Measurements from ENCODE around the gene OR5L2. TPM values are rescaled to one million over a fixed set of nuclear protein-coding genes. Genes with fewer than 3 reads are reported as not detected.

Gene OR5L2
- polyA plus RNA-seq (2011; rRNA removed) = not detected in 2 replicates
- polyA minus RNA-seq (2011; rRNA and poly(A)+ RNA removed) = not detected in 2 replicates

- ChIA-PET POLR2A (no interaction called here), CTCF (no interaction called here)
- no peak for TF ChIP-seq CTCF (IDR thresholded peaks at IDR 0.05; ENCODE audit: insufficient read depth, low read depth, low read length)
- DNase-seq (ENCODE audit: low read depth) = no peak
- Histone ChIP-seq H3K27me3 (ENCODE audit: control insufficient read depth, insufficient read depth, low read length) (no peaks in the 10 kb centered on the region), H3K4me3 (ENCODE audit: low read depth, low read length) (no peak within 1 kb of the TSS), H3K36me3 (ENCODE audit: control insufficient read depth, insufficient read depth, low read length) (no peaks in the 10 kb centered on the region)
These were observed at the start of gene OR5L2 for GRCh38 chr11:55826919-55827318. Gene OR5L2 (plus strand): TSS chr11:55827219. CDS start chr11:55827219, 0 bp downstream.

GRCh38 chr11:55791606-55792005, 35.4 kb upstream of the OR5L2 start:
- no peak for DNase-seq (ENCODE audit: low read depth)

GRCh38 chr11:55793321-55793720, 33.7 kb upstream of the OR5L2 start:
- CTCF ChIA-PET = no interaction called here
- POLR2A ChIA-PET = no interaction called here

More at GRCh38 chr11:55791606-55792005, 35.4 kb upstream of the OR5L2 start:
- no peaks in the 10 kb centered on the region for H3K27me3 ChIP-seq (ENCODE audit: control insufficient read depth, insufficient read depth, low read length)
- H3K4me3 ChIP-seq (ENCODE audit: low read depth, low read length) = no peak overlapping the region
- TF ChIP-seq CTCF (IDR thresholded peaks at IDR 0.05; ENCODE audit: insufficient read depth, low read depth, low read length) = no peak
- CTCF ChIA-PET = no interaction called here
- POLR2A ChIA-PET = no interaction called here
- H3K36me3 ChIP-seq (ENCODE audit: control insufficient read depth, insufficient read depth, low read length) = no peaks in the 10 kb centered on the region

DNA sequence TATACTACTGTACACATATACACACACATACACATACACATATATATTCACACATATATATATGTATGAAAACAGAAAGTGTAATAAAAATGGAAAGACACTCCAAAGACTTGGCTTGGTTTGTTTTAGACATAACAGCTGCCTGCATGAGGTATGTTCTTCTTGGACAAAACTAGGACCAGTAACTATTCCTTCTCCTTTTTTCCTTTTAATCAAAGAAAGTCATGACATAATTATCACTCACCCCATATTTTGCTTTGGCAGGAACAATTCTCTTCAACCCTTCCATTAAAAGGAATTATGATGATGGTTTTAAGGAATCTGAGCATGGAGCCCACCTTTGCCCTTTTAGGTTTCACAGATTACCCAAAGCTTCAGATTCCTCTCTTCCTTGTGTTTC, 31.8 kb upstream of the OR5L2 start, which contains the start of gene OR5D14:
Gene OR5D14 (plus strand): TSS at position 301 of the 400 bp plus-strand sequence. CDS start 0 bp downstream, at position 301.
- Histone ChIP-seq H3K4me3 (ENCODE audit: low read depth, low read length) (no peak within 1 kb of the TSS), H3K36me3 (ENCODE audit: control insufficient read depth, insufficient read depth, low read length) (no peaks in the 10 kb centered on the region), H3K27me3 (ENCODE audit: control insufficient read depth, insufficient read depth, low read length) (no peaks in the 10 kb centered on the region)
- POLR2A ChIA-PET = no interaction called here
- no peak for DNase-seq (ENCODE audit: low read depth)
- CTCF ChIA-PET = no interaction called here
- TF ChIP-seq CTCF (IDR thresholded peaks at IDR 0.05; ENCODE audit: insufficient read depth, low read depth, low read length) = no peak

More at GRCh38 chr11:55793321-55793720, 33.7 kb upstream of the OR5L2 start:
- no peak for TF ChIP-seq CTCF (IDR thresholded peaks at IDR 0.05; ENCODE audit: insufficient read depth, low read depth, low read length)
- Histone ChIP-seq H3K36me3 (ENCODE audit: control insufficient read depth, insufficient read depth, low read length) (no peaks in the 10 kb centered on the region), H3K27me3 (ENCODE audit: control insufficient read depth, insufficient read depth, low read length) (no peaks in the 10 kb centered on the region), H3K4me3 (ENCODE audit: low read depth, low read length) (no peak overlapping the region)
- DNase-seq (ENCODE audit: low read depth) = no peak

- POLR2A ChIA-PET = no interaction called here
- TF ChIP-seq CTCF (IDR thresholded peaks at IDR 0.05; ENCODE audit: insufficient read depth, low read depth, low read length) = no peak
- Histone ChIP-seq H3K27me3 (ENCODE audit: control insufficient read depth, insufficient read depth, low read length) (no peaks in the 10 kb centered on the region), H3K4me3 (ENCODE audit: low read depth, low read length) (no peak overlapping the region), H3K36me3 (ENCODE audit: control insufficient read depth, insufficient read depth, low read length) (no peaks in the 10 kb centered on the region)
- DNase-seq (ENCODE audit: low read depth) = no peak
- CTCF ChIA-PET = no interaction called here
These were observed 20.8 kb upstream of the OR5L2 start for GRCh38 chr11:55806248-55806647.
